GM10248 (cell line): Measurements from ENCODE around the gene KDM8.

Experiments
- CTCF ChIA-PET: fragments of 300-600 bp; sonication (Branson Sonifier 250); formaldehyde crosslinking; extraction: SDS; loops from one replicate; lab custom pipeline; 2021; ENCODE audit warnings: antibody characterized with exemption; lab: Yijun Ruan, JAX
- POLR2A ChIA-PET: fragments of 350-650 bp; sonication (Branson Sonifier 250); formaldehyde crosslinking; extraction: SDS; loops from one replicate; lab custom pipeline; 2020; ENCODE audit warnings: antibody characterized with exemption; lab: Yijun Ruan, JAX
- DNase-seq: peaks from one replicate; pipeline ENCODE4 v3.0.0; 2012; ENCODE audit errors: extremely low spot score
- CTCF ChIP-seq: IDR thresholded peaks from 2 replicates; pipeline ENCODE4 v1.5.1; 2012; ENCODE audit warnings: mild to moderate bottlenecking, low read depth; ENCODE audit errors: extremely low read depth, missing control alignments, control extremely low read depth

KDM8 gene

GRCh38 chr16:27234171-27234570, 30.8 kb downstream of the KDM8 start:
- ChIA-PET POLR2A (no interaction called here), CTCF (interaction anchor here (0.7 to 10.0 kb wide), 41 partner anchors 8 to 228 kb away, joined by 3 to 127 read pairs (median 8); partner anchors contain the start of genes IL21R and KDM8)
- DNase-seq: no peak
- TF ChIP-seq CTCF: no peak

- POLR2A ChIA-PET: no interaction called here
- no peak for DNase-seq
- no peak for TF ChIP-seq CTCF
- CTCF ChIA-PET: interaction anchor here (0.7 to 10.0 kb wide), 49 partner anchors 9 to 228 kb away, joined by 3 to 127 read pairs (median 7); partner anchors contain the start of genes IL21R, KDM8 and NSMCE1
Measured at GRCh38 chr16:27234603-27235002, 31.3 kb downstream of the KDM8 start.

- peak; percentile 68 for DNase-seq
- POLR2A ChIA-PET: no interaction called here
- CTCF ChIA-PET: interaction anchor here (0.6 to 10.0 kb wide), 50 partner anchors 9 to 227 kb away, joined by 3 to 127 read pairs (median 7); partner anchors contain the start of genes IL21R, KDM8 and NSMCE1
- peak; percentile 84 for TF ChIP-seq CTCF
Measured at GRCh38 chr16:27235055-27235937, 32.0 kb downstream of the KDM8 start.

GRCh38 chr16:27235938-27236245, 32.6 kb downstream of the KDM8 start:
- no peak for TF ChIP-seq CTCF
- no peak for DNase-seq
- POLR2A ChIA-PET: no interaction called here
- CTCF ChIA-PET: interaction anchor here (1.0 to 10.0 kb wide), 30 partner anchors 10 to 227 kb away, joined by 3 to 127 read pairs (median 10); partner anchors contain the start of genes IL21R and KDM8

GRCh38 chr16:27236635-27237218, 33.4 kb downstream of the KDM8 start:
- POLR2A ChIA-PET: no interaction called here

More at GRCh38 chr16:27236635-27237218, 33.4 kb downstream of the KDM8 start:
- no peak for DNase-seq
- CTCF ChIA-PET: interaction anchor here (1.1 to 10.0 kb wide), 14 partner anchors 10 to 222 kb away, joined by 3 to 127 read pairs (median 22); partner anchors contain the start of gene KDM8
- no peak for TF ChIP-seq CTCF
